Psoas muscle (tissue), 8 donors: Measurements from ENCODE around the gene COL4A1. TPM values are rescaled to one million over a fixed set of nuclear protein-coding genes. Genes with fewer than 3 reads are reported as not detected.

ENCODE experiments used
- ATAC-seq, 4 donors: fragments of 200-7000 bp; cut with Tn5 transposase; one replicate each; pipeline ENCODE4 v1.9.1; 2020; ENCODE audit warnings: moderate library complexity in 3 of 4, mild to moderate bottlenecking in 2 of 4
- DNase-seq, 2 donors: peaks; one replicate each; pipeline ENCODE4 v3.0.0-alpha.2; 2020
- H3K27ac ChIP-seq: fragments of 200-600 bp; one replicate; pipeline ENCODE4 v1.8.0; 2022
- H3K27me3 ChIP-seq, 3 donors: fragments of 200-600 bp in 1 of 3; one replicate each; pipeline versions ENCODE4 v1.6.1 to v1.8.0; 2013 to 2022; ENCODE audit warnings: low read length in 2 of 3, mild to moderate bottlenecking in 2 of 3, moderate library complexity in 1 of 3; ENCODE audit not compliant: insufficient read depth in 3 of 3
- H3K36me3 ChIP-seq, 2 donors: fragments of 200-600 bp in 1 of 2; one replicate each; pipeline versions ENCODE4 v1.6.1 to v1.8.0; 2013 to 2022; ENCODE audit warnings: low read depth in 1 of 2, mild to moderate bottlenecking in 1 of 2, moderate library complexity in 1 of 2; ENCODE audit not compliant: insufficient read depth in 1 of 2
- H3K4me1 ChIP-seq: fragments of 200-600 bp; one replicate; pipeline ENCODE4 v1.8.0; 2022
- H3K4me3 ChIP-seq: fragments of 200-600 bp; one replicate; pipeline ENCODE4 v1.8.0; 2022; ENCODE audit warnings: mild to moderate bottlenecking
- H3K9me3 ChIP-seq: fragments of 200-600 bp; one replicate; pipeline ENCODE4 v1.8.0; 2022
- CTCF ChIP-seq: fragments of 200-600 bp; IDR thresholded peaks from one replicate; pipeline ENCODE4 v1.8.0; 2022; ENCODE audit warnings: antibody characterized with exemption
- WGBS, 3 donors: extraction: QIAGEN DNeasy Blood & Tissue Kit; methylation state at CpG; one replicate each; pipeline versions ENCODE4 v1.1.6 to v1.1.7; 2013; 5-methylcytosine and 5-hydroxymethylcytosine counted together
- intact Hi-C, 2 donors: fragments of 100-400 bp; cut with DNase I; formaldehyde crosslinking; loops; one replicate each; pipeline versions ENCODE4 v1.11.0 to v1.14.2; 2022
- polyA plus RNA-seq, 3 donors: library from polyadenylated mRNA; stranded (reverse); fragments of 200-250 nt; gene quantifications; one replicate each; pipeline ENCODE4 v1.2.3, GENCODE V29; 2013
- total RNA-seq, 4 donors: library from RNA; stranded (reverse); fragmentation: NEBNext Ultra II Directional in 2 of 4; extraction: Animal tissue kit (Norgen Biotek cat#: 25700) in 2 of 4; gene quantifications; one replicate each; pipeline versions ENCODE4 v1.2.1 to v1.2.4, GENCODE V29; 2021 to 2023
- donor health status: healthy with polysubstance abuse.
- donor health status: DM: no; HTN: no; CAD: no; lungs with moderate emphysema.
- donor health status: Bipolar disorder and iron deficiency.
- donor health status: healthy.
- donor health status: DM: yes; HTN: yes; CAD: no.
- donor health status: DM: no; HTN: no; CAD: no.
- donor health status: DM: no; HTN: no; CAD: no.
- donor health status: DM: yes; HTN: yes; CAD: no.

Gene COL4A1
- total and polyA plus RNA-seq, 7 donors, result 39.0 to 127 (median 97.0) TPM

DNA sequence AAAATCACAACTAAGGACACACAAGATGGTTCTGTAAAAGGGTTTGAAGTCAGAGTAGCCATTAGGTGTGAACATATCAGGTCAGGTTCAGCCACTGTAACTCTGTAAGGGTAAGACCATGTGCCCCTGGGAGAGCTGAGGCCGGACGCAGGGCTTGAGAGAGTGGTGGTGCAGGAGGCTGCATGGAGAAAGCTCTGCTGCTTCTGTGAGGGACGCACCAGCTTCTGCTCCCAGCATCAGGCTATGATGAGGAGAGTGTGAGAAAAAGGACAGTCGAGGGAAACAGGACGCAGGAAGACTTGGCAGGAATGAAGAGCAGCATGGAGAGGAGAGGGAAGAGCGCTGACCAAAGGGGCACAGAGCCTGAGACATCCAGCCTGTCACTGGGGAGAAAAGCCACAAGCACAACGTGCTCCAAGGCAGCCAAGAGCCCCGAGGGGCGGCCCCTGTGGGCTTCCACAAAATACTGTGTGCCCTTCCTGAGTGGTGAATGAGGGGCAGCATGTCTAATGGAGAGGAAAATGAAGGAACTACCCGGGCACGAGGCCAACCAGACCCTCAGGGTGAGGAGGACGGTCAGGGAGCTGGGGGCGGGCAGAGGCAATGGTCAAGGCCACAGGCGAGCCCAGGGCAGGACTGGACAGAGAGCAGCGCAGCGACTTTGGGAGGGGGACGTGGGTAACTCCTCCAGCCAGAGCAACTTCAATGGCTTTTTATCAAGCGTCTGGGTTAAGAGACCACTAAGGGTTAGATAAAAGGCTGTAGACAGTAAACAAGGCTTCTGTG lies 107.7 kb downstream of the COL4A1 start:
- DNase-seq (no peak), ATAC-seq (no peak)
- intact Hi-C loops, result no loop called here
- Histone ChIP-seq H3K4me1 (no peaks in the 10 kb centered on the region), H3K27ac (no peak overlapping the region), H3K27me3 (no peaks in the 10 kb centered on the region), H3K9me3 (no peaks in the 10 kb centered on the region), H3K4me3 (no peak overlapping the region), H3K36me3 (peaks cover 0 to 37% of the 10 kb centered on the region in 2 donors)
- WGBS, 3 donors, result 74 to 86% (median 82%) methylated on average over 18 of the region's 18 CpGs
- no peak for TF ChIP-seq CTCF

- 72 to 78% (median 74%) methylated on average over 4 of the region's 4 CpGs for WGBS, 3 donors
- intact Hi-C loops, result no loop called here
- Histone ChIP-seq H3K36me3 (peaks cover 0 to 36% of the 10 kb centered on the region in 2 donors), H3K4me3 (no peak overlapping the region), H3K9me3 (no peaks in the 10 kb centered on the region), H3K4me1 (no peaks in the 10 kb centered on the region), H3K27me3 (no peaks in the 10 kb centered on the region), H3K27ac (no peak overlapping the region)
- no peak for TF ChIP-seq CTCF
- DNase-seq, result no peak
- ATAC-seq, result no peak
Measured at GRCh38 chr13:110197471-110197870, 109.5 kb downstream of the COL4A1 start.

GRCh38 chr13:110197026-110197425 lies 109.9 kb downstream of the COL4A1 start:
- intact Hi-C loops, result no loop called here
- no peak for TF ChIP-seq CTCF
- H3K4me3 ChIP-seq, result no peak overlapping the region
- WGBS, 3 donors, result 91 to 95% (median 94%) methylated on average over 3 of the region's 3 CpGs
- H3K27ac ChIP-seq, result no peak overlapping the region
- H3K4me1 ChIP-seq, result no peaks in the 10 kb centered on the region
- no peaks in the 10 kb centered on the region for H3K27me3 ChIP-seq
- ATAC-seq, result no peak
- DNase-seq, result no peak
- H3K36me3 ChIP-seq, result peaks cover 0 to 40% of the 10 kb centered on the region in 2 donors
- H3K9me3 ChIP-seq, result no peaks in the 10 kb centered on the region

DNA sequence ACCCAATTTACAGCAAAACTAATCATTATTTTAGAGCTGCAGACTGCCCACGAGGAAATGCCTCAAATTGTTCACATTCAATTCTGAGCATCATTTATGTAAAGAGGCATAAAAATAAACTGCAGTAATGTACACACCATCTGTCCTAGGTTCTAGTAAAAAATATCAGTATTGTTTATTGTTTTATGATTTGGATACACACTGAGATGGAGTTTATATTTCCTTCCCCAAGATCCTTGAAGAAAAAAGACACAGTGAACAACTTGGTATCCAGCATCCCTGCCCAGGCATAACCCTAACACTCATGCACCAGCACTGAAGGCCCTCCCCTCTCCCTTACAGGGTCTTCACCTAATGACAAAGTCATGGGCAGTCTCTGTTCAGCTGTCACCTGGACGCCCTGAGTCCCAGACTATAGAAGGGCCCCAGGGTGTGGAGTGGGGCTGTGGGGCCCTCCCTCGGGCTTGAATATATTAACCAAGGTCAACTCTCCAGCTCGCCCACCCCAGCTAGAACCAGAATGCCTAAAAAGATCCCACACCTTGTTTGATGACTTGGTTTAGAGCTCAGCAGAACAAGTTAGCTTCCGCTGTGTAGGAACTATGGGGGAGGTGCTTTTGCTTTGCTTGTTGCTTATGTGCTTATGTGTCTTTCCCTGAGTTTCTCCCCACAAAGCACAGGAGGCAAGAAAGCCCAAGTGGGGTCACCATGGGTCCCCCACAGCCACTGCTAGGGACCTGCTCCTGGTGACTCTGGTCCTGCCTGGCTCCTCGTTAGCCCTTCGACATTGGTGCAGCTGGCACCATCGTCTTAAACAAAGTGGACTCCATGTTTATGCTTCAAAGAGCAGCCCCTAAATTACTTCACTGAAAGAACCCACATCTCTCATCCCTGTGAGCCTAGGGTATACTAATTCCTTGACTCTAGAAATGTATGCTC lies 111.1 kb downstream of the COL4A1 start:
- TF ChIP-seq CTCF, result no peak
- DNase-seq, result no peak
- Histone ChIP-seq H3K4me3 (no peak overlapping the region), H3K9me3 (no peaks in the 10 kb centered on the region), H3K27me3 (no peaks in the 10 kb centered on the region), H3K27ac (no peak overlapping the region), H3K4me1 (no peaks in the 10 kb centered on the region), H3K36me3 (peaks cover 0 to 41% of the 10 kb centered on the region in 2 donors)
- ATAC-seq, result no peak
- intact Hi-C loops, result no loop called here
- 73 to 84% (median 73%) methylated on average over 8 of the region's 8 CpGs for WGBS, 3 donors
